ENCODE results near the gene FFAR2. TPM values are rescaled to one million over a fixed set of nuclear protein-coding genes. Genes with fewer than 3 reads are reported as not detected.

The FFAR2 gene
- total and polyA plus RNA-seq, 8 donors = 0.35 to 1.4 (median 0.54) TPM; not detected in 4

DNA sequence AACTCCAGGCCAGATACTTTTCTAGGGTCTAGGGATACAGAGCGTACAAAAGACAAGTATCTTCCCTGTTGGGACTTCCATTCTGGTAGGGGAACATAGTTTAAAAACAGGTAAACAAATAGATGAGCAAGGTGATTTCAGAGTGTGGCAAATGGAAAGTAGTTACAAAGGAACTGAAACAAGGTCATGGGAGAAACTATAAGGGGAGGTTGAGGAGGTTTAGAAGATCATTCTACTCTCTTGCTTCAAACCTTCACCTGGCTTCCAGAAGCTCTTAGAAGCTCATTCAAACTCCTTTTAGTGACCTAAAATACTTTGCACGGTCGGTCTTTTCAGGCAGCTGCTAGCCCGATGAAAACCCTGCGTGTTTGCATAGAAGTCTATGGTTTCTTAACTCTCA, 9.1 kb downstream of the FFAR2 start:
- Histone ChIP-seq H3K27ac (peak overlapping the region in 1 of 5 donors; percentile 76), H3K9me3 (no peaks in the 10 kb centered on the region), H3K4me3 (no peak overlapping the region), H3K27me3 (no peaks in the 10 kb centered on the region), H3K4me1 (peaks cover 17 to 49% (median 30%) of the 10 kb centered on the region in 4 donors), H3K36me3 (no peaks in the 10 kb centered on the region)
- DNase-seq = no peak
- intact Hi-C loops (cut with DNase I; ENCODE audit: low total_unique reads) = no loop called here
- no peak for TF ChIP-seq POLR2A (IDR thresholded peaks at IDR 0.05)
- TF ChIP-seq EP300 (IDR thresholded peaks at IDR 0.05) = no peak
- TF ChIP-seq POLR2AphosphoS5 (IDR thresholded peaks at IDR 0.05) = no peak
- no peak for TF ChIP-seq CTCF (IDR thresholded peaks at IDR 0.05)
- WGBS, 5 donors = 83 to 94% (median 92%) methylated on average over 5 of the region's 5 CpGs

GRCh38 chr19:35458192-35458591, 10.1 kb downstream of the FFAR2 start:
- Histone ChIP-seq H3K4me3 (no peak overlapping the region), H3K9me3 (no peaks in the 10 kb centered on the region), H3K27ac (peak overlapping the region in 1 of 5 donors; percentile 76), H3K36me3 (no peaks in the 10 kb centered on the region), H3K27me3 (no peaks in the 10 kb centered on the region), H3K4me1 (peaks cover 17 to 59% (median 30%) of the 10 kb centered on the region in 4 donors)
- TF ChIP-seq EP300 (IDR thresholded peaks at IDR 0.05) (no peak), POLR2A (IDR thresholded peaks at IDR 0.05) (no peak), POLR2AphosphoS5 (IDR thresholded peaks at IDR 0.05) (no peak)
- no peak for DNase-seq
- intact Hi-C loops (cut with DNase I; ENCODE audit: low total_unique reads) = no loop called here
- 34 to 63% (median 52%) methylated on average over 1 of the region's 1 CpG for WGBS, 5 donors

GRCh38 chr19:35458731-35459391, 10.8 kb downstream of the FFAR2 start:
- WGBS, 5 donors = 10 to 19% (median 16%) methylated on average over 10 of the region's 10 CpGs
- peak; percentile 72 to 85 for DNase-seq
- Histone ChIP-seq H3K9me3 (no peaks in the 10 kb centered on the region), H3K4me1 (peaks cover 21 to 62% (median 30%) of the 10 kb centered on the region in 4 donors), H3K4me3 (no peak overlapping the region), H3K27ac (peak overlapping the region; percentile 30 to 76 (median 69)), H3K27me3 (no peaks in the 10 kb centered on the region), H3K36me3 (no peaks in the 10 kb centered on the region)
- TF ChIP-seq CTCF (IDR thresholded peaks at IDR 0.05) (no peak), EP300 (IDR thresholded peaks at IDR 0.05) (no peak), POLR2A (IDR thresholded peaks at IDR 0.05) (no peak), POLR2AphosphoS5 (IDR thresholded peaks at IDR 0.05) (peak in 1 of 3 donors; percentile 32)
- intact Hi-C loops (cut with DNase I; ENCODE audit: low total_unique reads) = no loop called here

- peak; percentile 70 to 80 for DNase-seq
- 21 to 33% (median 27%) methylated on average over 14 of the region's 14 CpGs for WGBS, 5 donors
Observed at GRCh38 chr19:35459414-35460082, 11.5 kb downstream of the FFAR2 start.

DNA sequence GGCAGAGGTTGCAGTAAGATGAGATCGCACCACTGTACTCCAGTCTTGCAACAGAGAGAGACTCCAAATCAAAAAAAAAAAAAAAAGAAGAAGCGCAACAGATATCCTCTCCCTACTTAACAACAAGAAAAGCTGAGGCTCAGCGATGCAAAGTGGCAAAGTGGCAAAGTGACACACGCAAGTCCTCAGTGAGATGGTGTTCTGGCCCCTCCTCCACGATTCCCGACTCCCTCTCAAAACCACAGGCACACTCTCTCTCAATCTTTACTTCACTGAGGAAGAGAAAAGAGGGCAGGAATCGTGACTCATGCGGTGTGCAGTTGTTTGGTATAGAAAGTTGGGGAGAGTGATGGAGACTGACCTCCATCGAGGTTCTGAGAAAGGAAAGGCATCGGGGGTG, 12.6 kb downstream of the FFAR2 start:
- H3K4me3 ChIP-seq = no peak overlapping the region
- intact Hi-C loops (cut with DNase I; ENCODE audit: low total_unique reads) = no loop called here

More at GRCh38 chr19:35459414-35460082, 11.5 kb downstream of the FFAR2 start:
- no peaks in the 10 kb centered on the region for H3K27me3 ChIP-seq
- H3K4me3 ChIP-seq = no peak overlapping the region
- TF ChIP-seq POLR2A (IDR thresholded peaks at IDR 0.05) (no peak), POLR2AphosphoS5 (IDR thresholded peaks at IDR 0.05) (peak in 1 of 3 donors; percentile 30)
- no peaks in the 10 kb centered on the region for H3K9me3 ChIP-seq
- peaks cover 21 to 62% (median 30%) of the 10 kb centered on the region in 4 donors for H3K4me1 ChIP-seq
- H3K36me3 ChIP-seq = no peaks in the 10 kb centered on the region
- intact Hi-C loops (cut with DNase I; ENCODE audit: low total_unique reads) = no loop called here
- peak overlapping the region; percentile 37 to 76 (median 69) for H3K27ac ChIP-seq

More for the DNA sequence above, 12.6 kb downstream of the FFAR2 start:
- DNase-seq = no peak
- H3K4me1 ChIP-seq = peaks cover 21 to 59% (median 30%) of the 10 kb centered on the region in 4 donors
- no peak for TF ChIP-seq CTCF (IDR thresholded peaks at IDR 0.05)
- WGBS, 5 donors = 77 to 84% (median 82%) methylated on average over 10 of the region's 10 CpGs
- no peaks in the 10 kb centered on the region for H3K36me3 ChIP-seq
- H3K27me3 ChIP-seq = no peaks in the 10 kb centered on the region
- H3K27ac ChIP-seq = peak overlapping the region in 1 of 5 donors; percentile 76
- no peaks in the 10 kb centered on the region for H3K9me3 ChIP-seq
